Endodermal cell (in vitro differentiated cells): ENCODE measurements around the gene GNA12. TPM values are rescaled to one million over a fixed set of nuclear protein-coding genes. Genes with fewer than 3 reads are reported as not detected.
A peak's percentile ranks its signal among the peaks of the same experiment; 100 is the strongest.

Experiments
- DNase-seq: peaks from one replicate; pipeline ENCODE4 v3.0.0-alpha.2; 2017
- H3K27ac ChIP-seq: 2 replicates; pipeline ENCODE4 v1.5.1; 2013; ENCODE audit warnings: mild to moderate bottlenecking, low read depth, low read length, moderate library complexity
- H3K27me3 ChIP-seq: 2 replicates; pipeline ENCODE4 v1.6.1; 2013; ENCODE audit warnings: mild to moderate bottlenecking, low read length, moderate library complexity; ENCODE audit not compliant: insufficient read depth, control insufficient read depth, poor library complexity, severe bottlenecking
- H3K36me3 ChIP-seq: 2 replicates; pipeline ENCODE4 v1.7.0; 2013; ENCODE audit warnings: mild to moderate bottlenecking, low read length, moderate library complexity; ENCODE audit not compliant: control insufficient read depth, insufficient read depth
- H3K4me1 ChIP-seq: one replicate; pipeline ENCODE4 v1.7.0; 2013; ENCODE audit warnings: low read length; ENCODE audit not compliant: control insufficient read depth, insufficient read depth
- H3K4me3 ChIP-seq: 2 replicates; pipeline ENCODE4 v1.5.1; 2013; ENCODE audit warnings: mild to moderate bottlenecking, low read length, moderate library complexity
- H3K9ac ChIP-seq: 2 replicates; pipeline ENCODE4 v1.6.1; 2013; ENCODE audit warnings: mild to moderate bottlenecking, low read length, moderate library complexity; ENCODE audit not compliant: poor library complexity, severe bottlenecking; ENCODE audit errors: extremely low read depth
- H3K9me3 ChIP-seq: 2 replicates; pipeline ENCODE4 v1.6.1; 2013; ENCODE audit warnings: mild to moderate bottlenecking, low read length, moderate library complexity; ENCODE audit not compliant: control insufficient read depth
- H3K27ac Mint-ChIP-seq: 2 replicates; pipeline ENCODE4 v1.8.0; 2020; ENCODE audit warnings: mixed read lengths
- H3K27me3 Mint-ChIP-seq: 2 replicates; pipeline ENCODE4 v1.8.0; 2021; ENCODE audit warnings: mild to moderate bottlenecking, mixed read lengths; ENCODE audit not compliant: insufficient read depth
- H3K36me3 Mint-ChIP-seq: 2 replicates; pipeline ENCODE4 v1.8.0; 2020; ENCODE audit warnings: low read depth, mixed read lengths
- H3K4me1 Mint-ChIP-seq: 2 replicates; pipeline ENCODE4 v1.8.0; 2020; ENCODE audit warnings: mixed read lengths
- H3K4me3 Mint-ChIP-seq: 2 replicates; pipeline ENCODE4 v1.8.0; 2020; ENCODE audit warnings: mild to moderate bottlenecking, moderate library complexity, mixed read lengths
- H3K9me3 Mint-ChIP-seq: 2 replicates; pipeline ENCODE4 v1.8.0; 2020; ENCODE audit warnings: mild to moderate bottlenecking, mixed read lengths
- WGBS, 2 experiments: methylation state at CpG; one replicate each; pipeline versions ENCODE4 v1.1.5 to v1.1.7; 2013; ENCODE audit warnings: missing lambda C conversion rate in 2 of 2, mixed read lengths in 1 of 2; ENCODE audit not compliant: insufficient coverage in 1 of 2, insufficient read length in 1 of 2; 5-methylcytosine and 5-hydroxymethylcytosine counted together
- total RNA-seq, 2 donors: library from RNA; stranded (reverse); fragmentation: NEBNext Ultra II Directional in 1 of 2; extraction: Animal tissue kit (Norgen Biotek cat#: 25700) in 1 of 2; gene quantifications; 2 replicates in 1 of 2; 3 replicates in 1 of 2; pipeline ENCODE4 v1.2.1, GENCODE V29; 2021
- TF ChIP-seq, protein P1 (sequence below): fragments of 200-600 bp; sonication (generic); conservative IDR thresholded peaks from 2 replicates; pipeline ENCODE4 v1.5.0; 2021; ENCODE audit warnings: antibody characterized with exemption, mild to moderate bottlenecking

The GNA12 gene
- total RNA-seq, 2 donors from 2014 or later, result 55.0 to 64.7 TPM

- WGBS, 2 experiments, result 95 to 100% methylated on average over 5 to 6 of the region's 6 CpGs
- DNase-seq, result no peak
- Histone ChIP-seq H3K4me3 (no peak overlapping the region), H3K9ac (no peak overlapping the region), H3K27me3 (no peaks in the 10 kb centered on the region), H3K4me1 (no peaks in the 10 kb centered on the region), H3K9me3 (no peaks in the 10 kb centered on the region), H3K36me3 (peaks cover 55% of the 10 kb centered on the region), H3K27ac (no peak overlapping the region)
- no peaks in the 10 kb centered on the region for H3K9me3 Mint-ChIP-seq
- no peaks in the 10 kb centered on the region for H3K27me3 Mint-ChIP-seq
- TF ChIP-seq, protein P1, sequence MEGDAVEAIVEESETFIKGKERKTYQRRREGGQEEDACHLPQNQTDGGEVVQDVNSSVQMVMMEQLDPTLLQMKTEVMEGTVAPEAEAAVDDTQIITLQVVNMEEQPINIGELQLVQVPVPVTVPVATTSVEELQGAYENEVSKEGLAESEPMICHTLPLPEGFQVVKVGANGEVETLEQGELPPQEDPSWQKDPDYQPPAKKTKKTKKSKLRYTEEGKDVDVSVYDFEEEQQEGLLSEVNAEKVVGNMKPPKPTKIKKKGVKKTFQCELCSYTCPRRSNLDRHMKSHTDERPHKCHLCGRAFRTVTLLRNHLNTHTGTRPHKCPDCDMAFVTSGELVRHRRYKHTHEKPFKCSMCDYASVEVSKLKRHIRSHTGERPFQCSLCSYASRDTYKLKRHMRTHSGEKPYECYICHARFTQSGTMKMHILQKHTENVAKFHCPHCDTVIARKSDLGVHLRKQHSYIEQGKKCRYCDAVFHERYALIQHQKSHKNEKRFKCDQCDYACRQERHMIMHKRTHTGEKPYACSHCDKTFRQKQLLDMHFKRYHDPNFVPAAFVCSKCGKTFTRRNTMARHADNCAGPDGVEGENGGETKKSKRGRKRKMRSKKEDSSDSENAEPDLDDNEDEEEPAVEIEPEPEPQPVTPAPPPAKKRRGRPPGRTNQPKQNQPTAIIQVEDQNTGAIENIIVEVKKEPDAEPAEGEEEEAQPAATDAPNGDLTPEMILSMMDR, result no peak
- no peak overlapping the region for H3K4me3 Mint-ChIP-seq
- H3K36me3 Mint-ChIP-seq, result peaks cover 47% of the 10 kb centered on the region
- peaks cover 15% of the 10 kb centered on the region for H3K4me1 Mint-ChIP-seq
- H3K27ac Mint-ChIP-seq, result no peak overlapping the region
These were observed 72.8 kb downstream of the GNA12 start for GRCh38 chr7:2771274-2771731.

DNA sequence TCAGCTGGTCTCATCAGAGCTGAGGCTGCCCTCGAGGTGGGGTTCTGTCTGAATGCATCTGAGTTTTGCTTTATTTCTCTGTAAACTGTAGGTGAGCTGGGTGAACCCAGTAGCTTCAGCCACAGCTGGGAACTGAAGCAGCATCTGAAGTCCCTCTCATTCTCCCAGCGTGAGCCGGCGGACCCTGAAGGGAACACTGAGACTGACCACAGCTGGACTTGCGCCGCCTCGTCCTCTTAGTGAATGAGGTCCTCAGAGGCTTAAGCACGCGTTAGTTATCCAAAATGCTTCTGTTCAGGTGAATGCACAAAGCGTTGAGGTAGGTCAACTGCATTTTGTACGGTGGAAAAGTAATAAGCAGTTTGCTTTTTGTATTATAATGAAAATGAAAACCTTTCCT, 79.5 kb downstream of the GNA12 start:
- 95 to 97% methylated on average over 10 to 11 of the region's 11 CpGs for WGBS, 2 experiments
- Histone ChIP-seq H3K27me3 (no peaks in the 10 kb centered on the region), H3K4me1 (no peaks in the 10 kb centered on the region), H3K27ac (peak overlapping the region; percentile 12), H3K36me3 (peaks cover 23% of the 10 kb centered on the region), H3K9me3 (no peaks in the 10 kb centered on the region), H3K4me3 (no peak overlapping the region), H3K9ac (no peak overlapping the region)
- DNase-seq, result no peak
- H3K27ac Mint-ChIP-seq, result no peak overlapping the region
- peaks cover 10% of the 10 kb centered on the region for H3K4me1 Mint-ChIP-seq
- TF ChIP-seq, protein P1, result no peak
- H3K9me3 Mint-ChIP-seq, result no peaks in the 10 kb centered on the region
- no peaks in the 10 kb centered on the region for H3K27me3 Mint-ChIP-seq
- H3K4me3 Mint-ChIP-seq, result no peak overlapping the region
- peaks cover 32% of the 10 kb centered on the region for H3K36me3 Mint-ChIP-seq

DNA sequence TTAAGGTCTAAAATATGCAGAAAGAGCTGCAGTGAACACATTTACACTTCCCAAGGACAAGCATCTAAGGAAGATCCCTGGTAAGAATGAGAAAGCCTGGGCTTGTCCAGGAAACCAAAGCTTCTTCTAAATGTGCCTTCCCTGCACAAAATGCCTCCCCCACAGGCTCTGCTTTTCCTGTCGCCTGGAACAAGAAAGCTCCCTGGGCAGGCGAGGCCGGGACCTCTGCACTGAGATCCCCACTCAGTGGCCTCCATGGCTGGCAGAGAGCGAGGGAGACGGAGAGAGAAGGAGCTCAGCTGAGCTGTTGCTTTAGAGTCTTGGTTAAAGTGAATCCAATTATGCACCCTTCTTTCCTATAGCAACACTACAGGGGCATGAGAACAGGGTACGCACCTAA, 80.5 kb downstream of the GNA12 start:
- TF ChIP-seq, protein P1, result no peak
- 95 to 100% methylated on average over 2 to 6 of the region's 6 CpGs for WGBS, 2 experiments
- H3K4me1 Mint-ChIP-seq, result peaks cover 10% of the 10 kb centered on the region
- no peaks in the 10 kb centered on the region for H3K27me3 ChIP-seq
- H3K36me3 ChIP-seq, result peaks cover 28% of the 10 kb centered on the region
- no peak overlapping the region for H3K9ac ChIP-seq
- peak overlapping the region; percentile 35 for H3K27ac Mint-ChIP-seq
- peaks cover 33% of the 10 kb centered on the region for H3K36me3 Mint-ChIP-seq
- H3K4me1 ChIP-seq, result no peaks in the 10 kb centered on the region
- no peak overlapping the region for H3K27ac ChIP-seq
- H3K9me3 Mint-ChIP-seq, result no peaks in the 10 kb centered on the region
- no peaks in the 10 kb centered on the region for H3K9me3 ChIP-seq
- no peak overlapping the region for H3K4me3 Mint-ChIP-seq
- no peak overlapping the region for H3K4me3 ChIP-seq
- H3K27me3 Mint-ChIP-seq, result no peaks in the 10 kb centered on the region
- DNase-seq, result no peak
